NCI-H1105 treated with DMSO at 0.1 percent for 48 hours (cell line): Measurements from ENCODE around the gene ANP32A.
A peak's percentile ranks its signal among the peaks of the same experiment; 100 is the strongest.

Experiments used
- DNase-seq: peaks from one replicate; lab custom pipeline; 2025; lab: John Stamatoyannopoulos, UW

ANP32A gene

DNA sequence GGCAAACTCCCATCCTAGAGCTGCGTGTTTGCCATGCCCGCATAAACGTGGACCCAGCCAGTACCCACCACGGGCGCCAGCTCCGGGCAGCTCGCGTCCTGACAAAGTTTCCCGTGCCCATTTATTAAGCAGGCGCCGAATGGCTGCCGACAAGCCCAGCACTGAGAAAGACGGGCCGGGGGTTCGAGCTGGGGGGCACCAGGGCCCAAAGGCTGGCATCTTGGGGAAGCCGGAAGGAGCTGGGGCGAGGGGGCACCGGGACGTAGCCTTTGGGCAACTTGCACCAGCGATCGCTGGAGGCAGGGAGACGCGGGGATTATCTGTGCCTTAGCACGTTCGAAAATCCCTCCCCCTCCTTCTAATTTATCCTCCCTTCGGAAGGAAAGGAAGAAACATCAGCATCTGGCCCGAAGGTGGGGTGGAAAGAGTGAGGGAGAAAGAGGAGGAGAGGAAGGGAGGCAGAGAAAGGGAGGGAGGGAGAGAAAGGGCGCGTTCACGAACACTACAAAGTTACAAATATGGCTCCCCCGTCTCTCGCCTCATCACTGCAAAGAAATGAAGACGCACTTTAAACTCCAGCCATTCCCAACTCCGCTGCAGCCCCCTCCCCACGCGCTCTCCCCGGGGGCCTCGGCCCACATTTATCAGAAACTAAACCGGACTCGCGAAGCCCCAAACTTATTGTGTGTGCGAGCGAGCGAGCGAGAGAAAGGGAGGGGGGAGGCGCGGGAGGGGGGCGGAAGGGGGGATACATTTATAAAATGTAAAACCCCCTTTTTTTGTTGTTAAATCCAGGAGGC, 1.0 kb downstream of the ANP32A start:
- peak; percentile 74 for DNase-seq

DNA sequence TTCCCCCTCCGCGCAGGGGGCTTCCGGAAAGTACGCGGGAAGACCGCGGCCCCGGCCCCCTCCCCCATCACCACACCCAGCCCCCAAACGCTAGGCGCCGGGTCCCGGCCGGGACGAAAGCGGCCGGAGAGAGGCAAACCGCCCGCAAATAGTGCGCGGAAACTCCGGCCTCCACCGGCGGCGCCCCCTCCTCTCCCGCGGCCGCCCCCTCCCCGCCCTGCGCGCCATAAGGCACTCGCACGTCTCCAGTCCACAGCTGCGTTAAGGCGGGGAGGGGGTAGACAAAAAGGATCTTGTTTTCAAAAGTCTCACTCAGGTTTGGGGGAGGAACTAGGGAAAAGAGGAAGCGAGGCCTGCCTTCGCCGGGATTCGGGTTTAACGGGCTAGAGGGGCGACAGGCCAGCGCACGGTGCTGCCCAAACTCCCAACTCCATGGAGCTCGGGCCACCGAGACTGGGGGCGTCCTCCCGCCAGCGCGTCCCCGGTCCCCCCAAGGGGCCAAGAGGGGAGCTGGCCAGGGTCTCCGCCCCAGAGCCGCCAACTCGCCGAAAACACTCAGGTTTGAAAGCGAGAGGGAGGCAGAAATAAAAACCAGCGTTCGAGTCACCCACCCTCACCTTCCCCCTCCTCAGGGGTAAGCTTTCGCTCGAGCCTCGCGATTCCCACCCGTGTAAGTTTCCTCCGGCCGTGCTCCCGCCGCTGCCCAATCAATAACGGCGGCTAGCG, 1.8 kb downstream of the ANP32A start:
- peak; percentile 59 for DNase-seq

DNA sequence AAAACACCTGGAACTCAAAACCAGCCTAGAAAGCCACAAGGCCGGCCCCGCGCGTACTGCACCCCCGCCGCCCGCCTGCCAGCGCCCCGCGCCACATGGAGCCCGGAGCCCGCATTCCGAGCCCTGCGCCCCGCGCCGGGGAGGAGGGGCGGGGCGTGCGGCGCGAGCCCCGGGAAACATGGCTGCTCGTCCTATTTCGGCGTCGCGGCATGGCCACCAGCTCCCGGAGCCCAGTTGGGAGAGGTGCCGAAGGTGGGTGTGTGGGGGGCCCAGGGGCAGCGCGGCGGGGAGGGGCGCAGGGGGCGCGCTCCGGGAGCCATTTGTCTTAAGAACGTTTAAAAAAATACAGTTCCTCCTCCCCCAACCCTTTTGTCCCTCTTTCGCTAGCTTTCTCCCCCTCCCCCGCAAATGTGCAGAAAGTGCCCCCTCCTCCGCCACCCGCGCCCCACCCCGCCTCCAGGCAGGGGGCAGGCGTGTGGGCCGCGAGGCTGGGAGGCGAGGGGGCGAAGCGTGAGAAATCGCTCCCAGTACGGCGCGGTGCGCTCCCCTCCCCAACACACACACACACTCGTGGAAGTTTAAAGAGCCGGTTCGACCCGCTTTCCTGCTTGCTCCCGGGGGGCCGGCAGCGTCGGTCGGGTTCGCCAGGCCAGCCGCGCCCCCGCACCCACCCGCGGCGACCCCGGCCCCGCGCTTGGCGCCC, 2.5 kb downstream of the ANP32A start:
- DNase-seq = peak; percentile 76

DNA sequence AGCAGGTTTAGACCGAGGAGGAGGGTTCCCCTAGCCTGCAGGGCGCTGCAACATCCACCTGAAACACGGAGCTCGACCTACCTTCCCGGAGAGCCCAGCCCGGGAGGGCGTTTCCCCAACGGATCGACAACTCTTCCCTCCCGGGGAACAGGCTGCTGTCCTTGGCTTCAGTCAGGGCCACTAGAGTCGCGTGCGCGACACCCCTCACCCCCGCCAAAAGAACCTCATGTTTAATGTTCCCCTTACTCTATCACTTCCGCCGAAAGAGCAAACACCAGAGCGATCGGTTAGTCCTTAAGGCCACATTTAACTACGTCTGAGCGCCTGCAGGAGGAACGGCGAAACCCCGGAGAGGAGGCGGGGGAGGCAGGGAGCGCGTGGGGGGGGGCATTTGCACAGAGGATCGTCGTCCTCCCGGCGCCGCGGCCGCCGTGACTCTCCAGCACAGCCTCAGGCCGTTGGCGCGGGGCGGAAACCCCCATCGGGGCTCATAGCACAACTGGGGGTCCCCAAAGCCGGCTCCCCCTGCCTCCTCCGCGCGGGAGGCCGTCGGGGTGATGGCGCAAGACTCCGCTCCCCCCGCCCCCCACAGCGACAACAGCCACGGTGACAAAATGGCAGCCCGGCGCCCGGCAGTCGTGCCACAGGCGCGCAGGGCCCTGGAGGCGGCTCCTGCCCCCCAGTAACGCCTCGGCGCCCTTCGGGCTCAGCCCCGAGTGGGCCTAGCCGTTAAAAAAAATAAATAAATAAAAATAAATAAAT, 3.2 kb downstream of the ANP32A start:
- peak; percentile 76 for DNase-seq

DNA sequence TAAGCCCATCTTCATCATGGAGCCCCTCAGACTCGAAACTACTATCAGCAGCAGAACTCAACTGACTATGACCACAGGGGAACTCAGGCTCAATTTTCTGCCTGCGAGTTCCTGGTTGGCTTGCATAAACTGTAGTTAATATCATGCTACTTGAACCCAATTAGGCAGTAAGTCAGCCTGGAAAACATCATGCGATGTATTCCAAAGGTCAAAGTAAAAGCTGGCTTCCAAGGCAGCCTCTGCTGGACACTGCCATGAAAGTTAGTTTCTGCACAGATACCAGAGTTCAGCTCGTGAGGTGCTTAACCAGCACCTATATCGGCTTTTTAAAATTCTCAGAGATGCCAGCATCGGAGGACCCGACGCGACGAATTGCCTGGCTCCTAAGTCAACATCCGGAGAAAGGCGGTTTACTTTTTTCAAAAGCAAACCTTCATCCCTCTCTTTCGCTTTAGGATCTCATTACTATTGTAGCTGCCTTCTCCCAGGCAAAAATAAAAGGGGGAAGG, 3.8 kb downstream of the ANP32A start:
- DNase-seq = peak; percentile 41

GRCh38 chr15:68816158-68816557, 4.5 kb downstream of the ANP32A start:
- DNase-seq = no peak

DNA sequence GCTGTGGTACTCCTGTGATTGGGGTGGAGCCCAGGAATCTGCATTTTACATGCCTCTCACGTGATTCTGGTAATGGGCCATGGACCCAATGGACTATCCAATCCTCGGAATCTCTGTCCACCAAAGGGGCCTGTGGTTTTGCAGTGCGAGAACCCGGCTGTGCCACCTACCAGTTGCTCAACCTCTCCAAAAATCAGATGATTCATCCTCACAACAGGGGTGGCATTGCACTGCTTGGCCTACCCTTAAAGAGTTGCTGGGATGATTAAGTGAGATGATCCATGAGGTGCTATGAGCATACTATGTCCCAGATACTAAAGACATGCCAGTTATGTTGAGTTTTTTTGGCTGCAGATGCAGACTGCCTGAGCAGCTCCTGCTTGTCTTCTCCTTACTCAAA, 5.1 kb downstream of the ANP32A start:
- no peak for DNase-seq

GRCh38 chr15:68814596-68814995, 6.1 kb downstream of the ANP32A start:
- no peak for DNase-seq

DNA sequence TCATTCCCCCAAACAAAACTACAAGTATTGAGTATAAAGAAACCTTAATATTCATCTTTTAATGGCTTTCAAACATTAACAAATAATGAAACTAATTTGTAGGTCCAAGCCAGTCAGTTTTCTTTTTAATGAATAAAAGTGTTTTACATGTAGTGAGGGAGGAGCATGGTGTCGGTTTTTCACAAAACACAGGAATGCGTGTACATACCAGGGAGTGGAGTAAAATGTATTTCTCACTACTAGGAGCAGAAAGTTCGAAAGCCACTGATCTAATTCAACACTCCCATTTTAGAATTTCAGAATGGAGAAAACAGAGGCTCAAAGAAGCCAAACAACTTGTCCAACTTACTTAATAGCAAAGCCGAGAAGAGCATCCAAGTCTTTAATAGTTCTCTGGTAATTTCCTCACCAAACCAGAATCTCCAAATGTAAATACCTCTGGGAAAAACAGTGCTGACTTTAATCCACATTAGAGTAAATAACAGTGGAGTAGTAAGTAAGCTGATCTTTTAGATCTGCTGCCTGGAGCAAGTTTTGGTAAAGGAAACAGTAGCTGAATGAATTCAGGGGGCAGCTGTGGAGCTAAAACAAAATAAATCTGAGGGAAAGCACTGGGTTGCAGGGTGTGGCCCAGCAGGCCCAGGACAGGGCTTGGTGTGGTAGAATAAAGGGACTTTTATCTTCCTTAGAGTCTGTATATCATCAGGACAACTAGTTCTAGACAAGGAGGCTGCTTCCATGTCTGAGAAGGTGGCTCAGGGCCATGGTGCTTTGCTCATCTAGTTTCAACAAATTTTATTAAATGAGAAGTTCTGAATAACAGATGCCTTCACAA, 7.9 kb downstream of the ANP32A start:
- DNase-seq = no peak

DNA sequence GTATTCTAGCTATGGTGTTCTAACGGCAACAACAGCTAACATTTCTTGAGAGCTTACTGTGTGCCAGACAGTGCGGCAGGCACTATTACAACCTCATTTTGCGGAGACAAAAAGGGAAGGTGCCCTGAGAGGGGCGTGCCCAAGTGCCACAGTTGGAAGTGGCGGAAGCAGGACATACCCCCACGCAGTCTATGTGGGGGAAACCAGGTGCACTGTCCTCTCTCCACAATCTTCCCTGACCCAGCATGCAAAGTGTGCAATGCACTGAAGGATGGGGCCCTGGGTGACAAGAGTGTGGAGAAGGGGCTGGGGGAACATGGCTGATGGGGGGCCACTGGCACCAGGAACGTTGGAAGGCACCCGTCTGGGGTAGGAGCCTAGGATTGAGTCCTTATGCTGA, 8.6 kb downstream of the ANP32A start:
- DNase-seq = no peak

- no peak for DNase-seq
Observed at GRCh38 chr15:68809517-68809916, 11.2 kb downstream of the ANP32A start.

DNA sequence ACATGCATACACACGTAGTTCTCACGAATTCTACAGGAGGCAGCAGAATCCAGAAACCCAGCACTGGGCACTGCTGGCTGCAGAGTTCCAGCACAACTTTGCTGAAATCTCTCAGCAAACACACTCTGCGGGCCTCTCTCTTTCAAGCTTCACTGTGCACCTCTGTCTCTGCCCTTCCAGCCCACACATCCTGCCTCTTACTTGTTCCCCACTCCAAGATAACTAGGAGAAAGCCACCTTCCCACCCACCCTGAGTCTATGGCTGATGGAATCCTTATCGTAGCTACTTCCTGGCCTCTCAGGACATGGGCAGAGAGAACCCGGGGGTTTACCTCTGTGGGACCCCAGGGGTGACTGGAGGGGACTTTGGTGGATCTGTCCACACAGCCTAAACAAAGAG, 11.9 kb downstream of the ANP32A start:
- no peak for DNase-seq

GRCh38 chr15:68808091-68808490, 12.6 kb downstream of the ANP32A start:
- DNase-seq = no peak

GRCh38 chr15:68807249-68807648, 13.4 kb downstream of the ANP32A start:
- no peak for DNase-seq

- no peak for DNase-seq
Observed at GRCh38 chr15:68806220-68807060, 14.3 kb downstream of the ANP32A start.

GRCh38 chr15:68802373-68802772, 18.3 kb downstream of the ANP32A start:
- no peak for DNase-seq

DNA sequence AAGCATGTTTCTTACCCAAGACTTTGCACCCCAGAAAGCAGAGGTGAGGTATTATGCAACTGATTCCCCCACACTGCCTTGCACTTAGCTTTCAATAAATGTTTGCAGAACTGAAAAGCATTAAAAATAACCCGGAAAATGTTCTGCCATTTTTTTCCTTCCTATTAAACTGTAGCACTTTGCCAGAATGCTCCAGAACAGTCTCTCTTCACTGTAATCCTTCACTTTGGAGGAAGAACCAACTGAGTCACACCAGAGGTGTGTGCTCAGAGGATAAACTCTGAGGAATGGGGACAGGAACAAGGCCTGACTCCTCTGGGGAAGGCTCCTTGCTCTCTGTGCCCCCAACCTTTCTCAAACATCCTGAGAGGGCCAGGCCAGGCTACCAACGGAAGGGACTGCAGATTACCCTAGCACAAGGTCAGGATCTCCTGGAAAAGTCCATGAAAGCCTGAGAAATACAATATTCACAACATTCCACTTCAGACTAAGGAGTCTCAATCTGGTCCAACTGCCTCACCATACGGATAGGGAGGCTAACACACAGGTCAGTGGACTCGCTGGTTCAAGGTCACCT, 19.0 kb downstream of the ANP32A start:
- DNase-seq = no peak

DNA sequence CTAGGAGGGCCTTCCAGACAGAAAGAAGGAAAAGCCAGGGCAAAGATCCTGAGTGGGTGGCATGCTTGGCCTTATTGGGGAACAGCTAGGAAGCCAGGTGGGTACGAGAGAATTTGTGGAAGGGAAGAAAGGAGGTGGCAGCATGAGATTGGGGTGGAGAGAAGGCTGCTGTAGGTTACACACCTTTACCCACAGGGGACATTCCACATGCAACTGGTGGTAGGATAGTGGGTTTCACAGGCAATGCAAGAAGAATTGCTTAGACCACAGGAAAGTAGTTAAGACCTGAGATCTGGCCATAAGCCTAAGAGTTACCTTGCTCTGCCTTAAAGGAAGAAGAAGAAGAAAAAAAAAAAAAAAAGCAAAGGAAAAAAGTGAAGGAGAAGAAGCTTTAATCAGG, 19.8 kb downstream of the ANP32A start:
- DNase-seq = no peak

- no peak for DNase-seq
Observed at GRCh38 chr15:68798346-68799094, 22.2 kb downstream of the ANP32A start.
